ENCODE measurements around the gene PIK3C2G. TPM values are rescaled to one million over a fixed set of nuclear protein-coding genes. Genes with fewer than 3 reads are reported as not detected.
A peak's percentile ranks its signal among the peaks of the same experiment; 100 is the strongest.

PIK3C2G gene, protein sequence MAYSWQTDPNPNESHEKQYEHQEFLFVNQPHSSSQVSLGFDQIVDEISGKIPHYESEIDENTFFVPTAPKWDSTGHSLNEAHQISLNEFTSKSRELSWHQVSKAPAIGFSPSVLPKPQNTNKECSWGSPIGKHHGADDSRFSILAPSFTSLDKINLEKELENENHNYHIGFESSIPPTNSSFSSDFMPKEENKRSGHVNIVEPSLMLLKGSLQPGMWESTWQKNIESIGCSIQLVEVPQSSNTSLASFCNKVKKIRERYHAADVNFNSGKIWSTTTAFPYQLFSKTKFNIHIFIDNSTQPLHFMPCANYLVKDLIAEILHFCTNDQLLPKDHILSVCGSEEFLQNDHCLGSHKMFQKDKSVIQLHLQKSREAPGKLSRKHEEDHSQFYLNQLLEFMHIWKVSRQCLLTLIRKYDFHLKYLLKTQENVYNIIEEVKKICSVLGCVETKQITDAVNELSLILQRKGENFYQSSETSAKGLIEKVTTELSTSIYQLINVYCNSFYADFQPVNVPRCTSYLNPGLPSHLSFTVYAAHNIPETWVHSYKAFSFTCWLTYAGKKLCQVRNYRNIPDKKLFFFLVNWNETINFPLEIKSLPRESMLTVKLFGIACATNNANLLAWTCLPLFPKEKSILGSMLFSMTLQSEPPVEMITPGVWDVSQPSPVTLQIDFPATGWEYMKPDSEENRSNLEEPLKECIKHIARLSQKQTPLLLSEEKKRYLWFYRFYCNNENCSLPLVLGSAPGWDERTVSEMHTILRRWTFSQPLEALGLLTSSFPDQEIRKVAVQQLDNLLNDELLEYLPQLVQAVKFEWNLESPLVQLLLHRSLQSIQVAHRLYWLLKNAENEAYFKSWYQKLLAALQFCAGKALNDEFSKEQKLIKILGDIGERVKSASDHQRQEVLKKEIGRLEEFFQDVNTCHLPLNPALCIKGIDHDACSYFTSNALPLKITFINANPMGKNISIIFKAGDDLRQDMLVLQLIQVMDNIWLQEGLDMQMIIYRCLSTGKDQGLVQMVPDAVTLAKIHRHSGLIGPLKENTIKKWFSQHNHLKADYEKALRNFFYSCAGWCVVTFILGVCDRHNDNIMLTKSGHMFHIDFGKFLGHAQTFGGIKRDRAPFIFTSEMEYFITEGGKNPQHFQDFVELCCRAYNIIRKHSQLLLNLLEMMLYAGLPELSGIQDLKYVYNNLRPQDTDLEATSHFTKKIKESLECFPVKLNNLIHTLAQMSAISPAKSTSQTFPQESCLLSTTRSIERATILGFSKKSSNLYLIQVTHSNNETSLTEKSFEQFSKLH (N-terminal part only)
- total RNA-seq (2014; rRNA removed; shearing (Covaris generic)), result not detected in 2 replicates
- not detected in 2 replicates for total RNA-seq (2022)
- percentile 0 among the genes with signal in this experiment for Bru-seq, nascent RNA
- BruChase-seq, experiment 1, labeled RNA remaining after a 6-hour chase, result percentile 0 among the genes with signal in this experiment
- percentile 0 among the genes with signal in this experiment for BruChase-seq, experiment 2, labeled RNA remaining after a 2-hour chase
- long read RNA-seq, result 0 reads

GRCh38 chr12:18261273-18261672, at the start of gene PIK3C2G:
Gene PIK3C2G, plus strand, starts transcription at chr12:18261518. Its CDS starts 20,564 bp downstream, at chr12:18282082.
- ChIA-PET CTCF (ENCODE audit: unreplicated experiment) (no interaction called here), POLR2A (interaction anchor here (0.5 to 1.4 kb wide), 4 partner anchors 11 to 1882 kb away, joined by 3 to 6 read pairs (median 3); no protein-coding TSS in a partner anchor)
- no peaks in the 10 kb centered on the region for H3K9me2 ChIP-seq (ENCODE audit: insufficient read depth, low read length)
- H3K4me2 ChIP-seq (ENCODE audit: low read length), result no peak within 1 kb of the TSS
- H3K4me1 ChIP-seq (ENCODE audit: insufficient read depth, low read length, poor library complexity, severe bottlenecking), result no peaks in the 10 kb centered on the region
- H3K4me3 ChIP-seq (ENCODE audit: low read depth, low read length, poor library complexity, severe bottlenecking), result no peak within 1 kb of the TSS
- no TSS peak for BruUV-seq (replicated peaks)
- no peaks in the 10 kb centered on the region for H4K20me1 ChIP-seq (ENCODE audit: insufficient read depth, low read length)
- H3K9me3 ChIP-seq (ENCODE audit: low read length), result no peaks in the 10 kb centered on the region
- intact Hi-C loops (cut with micrococcal nuclease; ENCODE audit: unreplicated experiment), result no loop called here
- no peak within 1 kb of the TSS for H2AFZ ChIP-seq (ENCODE audit: low read length)
- no peak within 1 kb of the TSS for H3K27ac ChIP-seq (ENCODE audit: low read depth, low read length, poor library complexity, severe bottlenecking)
- no peak for TF ChIP-seq EZH2phosphoT487 (IDR thresholded peaks at IDR 0.05; ENCODE audit: borderline replicate concordance, low read depth, low read length)
- TF ChIP-seq, protein P1, sequence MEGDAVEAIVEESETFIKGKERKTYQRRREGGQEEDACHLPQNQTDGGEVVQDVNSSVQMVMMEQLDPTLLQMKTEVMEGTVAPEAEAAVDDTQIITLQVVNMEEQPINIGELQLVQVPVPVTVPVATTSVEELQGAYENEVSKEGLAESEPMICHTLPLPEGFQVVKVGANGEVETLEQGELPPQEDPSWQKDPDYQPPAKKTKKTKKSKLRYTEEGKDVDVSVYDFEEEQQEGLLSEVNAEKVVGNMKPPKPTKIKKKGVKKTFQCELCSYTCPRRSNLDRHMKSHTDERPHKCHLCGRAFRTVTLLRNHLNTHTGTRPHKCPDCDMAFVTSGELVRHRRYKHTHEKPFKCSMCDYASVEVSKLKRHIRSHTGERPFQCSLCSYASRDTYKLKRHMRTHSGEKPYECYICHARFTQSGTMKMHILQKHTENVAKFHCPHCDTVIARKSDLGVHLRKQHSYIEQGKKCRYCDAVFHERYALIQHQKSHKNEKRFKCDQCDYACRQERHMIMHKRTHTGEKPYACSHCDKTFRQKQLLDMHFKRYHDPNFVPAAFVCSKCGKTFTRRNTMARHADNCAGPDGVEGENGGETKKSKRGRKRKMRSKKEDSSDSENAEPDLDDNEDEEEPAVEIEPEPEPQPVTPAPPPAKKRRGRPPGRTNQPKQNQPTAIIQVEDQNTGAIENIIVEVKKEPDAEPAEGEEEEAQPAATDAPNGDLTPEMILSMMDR (conservative IDR thresholded peaks at IDR 0.05; ENCODE audit: low read length), result no peak
- H3K79me2 ChIP-seq (ENCODE audit: insufficient read depth, low read depth, low read length), result no peaks in the 10 kb centered on the region
- DNase-seq (ENCODE audit: low spot score), result no peak
- H3K36me3 ChIP-seq (ENCODE audit: insufficient read depth, low read length), result no peaks in the 10 kb centered on the region

DNA sequence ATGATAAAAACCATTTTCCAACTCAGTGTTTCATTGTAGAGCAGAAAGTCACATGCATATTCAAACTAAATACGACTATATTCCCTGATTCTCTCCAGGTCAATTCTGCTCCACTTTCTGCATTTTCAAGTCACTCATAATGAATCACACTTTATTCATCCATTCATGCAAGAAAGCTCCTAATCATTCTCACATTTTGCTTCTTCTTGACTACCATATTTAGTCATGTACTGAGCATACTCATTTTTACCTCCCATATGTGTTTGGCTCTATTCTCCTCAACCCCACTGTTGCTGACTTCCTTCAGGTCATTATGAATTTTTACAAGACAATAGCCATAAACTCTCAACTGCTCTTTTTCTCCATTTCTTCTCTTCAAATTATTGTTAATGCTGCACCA, 43.4 kb upstream of the PIK3C2G start:
- H3K79me2 ChIP-seq (ENCODE audit: insufficient read depth, low read depth, low read length), result no peaks in the 10 kb centered on the region

More for the DNA sequence above, 43.4 kb upstream of the PIK3C2G start:
- Histone ChIP-seq H3K27ac (ENCODE audit: low read depth, low read length, poor library complexity, severe bottlenecking) (no peak overlapping the region), H3K4me2 (ENCODE audit: low read length) (no peak overlapping the region), H3K36me3 (ENCODE audit: insufficient read depth, low read length) (no peaks in the 10 kb centered on the region), H4K20me1 (ENCODE audit: insufficient read depth, low read length) (no peaks in the 10 kb centered on the region), H3K9me3 (ENCODE audit: low read length) (no peaks in the 10 kb centered on the region), H3K4me3 (ENCODE audit: low read depth, low read length, poor library complexity, severe bottlenecking) (no peak overlapping the region), H3K4me1 (ENCODE audit: insufficient read depth, low read length, poor library complexity, severe bottlenecking) (no peaks in the 10 kb centered on the region), H3K9me2 (ENCODE audit: insufficient read depth, low read length) (no peaks in the 10 kb centered on the region), H2AFZ (ENCODE audit: low read length) (no peak overlapping the region)
- CTCF ChIA-PET (ENCODE audit: unreplicated experiment), result no interaction called here
- POLR2A ChIA-PET, result no interaction called here
- intact Hi-C loops (cut with micrococcal nuclease; ENCODE audit: unreplicated experiment), result no loop called here
- TF ChIP-seq, protein P1 (conservative IDR thresholded peaks at IDR 0.05; ENCODE audit: low read length), result no peak
- TF ChIP-seq EZH2phosphoT487 (IDR thresholded peaks at IDR 0.05; ENCODE audit: borderline replicate concordance, low read depth, low read length), result no peak
- no TSS peak for BruUV-seq (replicated peaks)
- no peak for DNase-seq (ENCODE audit: low spot score)
